Sigmoid colon (tissue), 7 donors: ENCODE data around the gene TNFRSF19. TPM values are rescaled to one million over a fixed set of nuclear protein-coding genes. Genes with fewer than 3 reads are reported as not detected.

ENCODE experiments used
- DNase-seq: peaks from one replicate; pipeline ENCODE4 v3.0.0-alpha.2; 2019
- H3K27ac ChIP-seq, 4 donors: fragments of 200-600 bp; sonication (generic); one replicate each; pipeline ENCODE4 v1.5.1; 2016 to 2019; ENCODE audit warnings: mild to moderate bottlenecking in 1 of 4
- H3K27me3 ChIP-seq, 3 donors: fragments of 200-600 bp; sonication (generic); one replicate each; pipeline ENCODE4 v1.5.1; 2019; ENCODE audit warnings: mild to moderate bottlenecking in 1 of 3
- H3K36me3 ChIP-seq, 4 donors: fragments of 200-600 bp; sonication (generic); one replicate each; pipeline ENCODE4 v1.5.1; 2016 to 2019
- H3K4me1 ChIP-seq, 4 donors: fragments of 200-600 bp; sonication (generic); one replicate each; pipeline ENCODE4 v1.5.1; 2017 to 2019
- H3K4me3 ChIP-seq, 4 donors: fragments of 200-600 bp; sonication (generic); one replicate each; pipeline ENCODE4 v1.5.1; 2017 to 2019; ENCODE audit warnings: mild to moderate bottlenecking in 2 of 4, moderate library complexity in 1 of 4
- H3K9me3 ChIP-seq, 4 donors: fragments of 200-600 bp in 3 of 4; sonication (generic) in 3 of 4; one replicate each; pipeline versions ENCODE4 v1.5.1 to v1.6.1; 2013 to 2019
- EP300 ChIP-seq, 4 donors: sonication (generic); formaldehyde crosslinking; IDR thresholded peaks; one replicate each; pipeline ENCODE4 v1.6.1; 2017; ENCODE audit warnings: antibody characterized with exemption in 4 of 4
- POLR2A ChIP-seq, 2 donors: fragments of 450-650 bp; IDR thresholded peaks; one replicate each; pipeline ENCODE4 v1.6.1; 2016; ENCODE audit warnings: antibody characterized with exemption in 2 of 2, mild to moderate bottlenecking in 2 of 2, moderate library complexity in 2 of 2
- POLR2AphosphoS5 ChIP-seq, 4 donors: sonication (generic); formaldehyde crosslinking; IDR thresholded peaks; one replicate each; pipeline ENCODE4 v1.6.1; 2017; ENCODE audit warnings: antibody characterized with exemption in 4 of 4
- WGBS, 2 donors: extraction: QIAGEN DNeasy Blood & Tissue Kit; methylation state at CpG; one replicate each; pipeline ENCODE4 v1.1.7; 2013; 5-methylcytosine and 5-hydroxymethylcytosine counted together
- intact Hi-C: fragments of 100-400 bp; cut with DNase I; formaldehyde crosslinking; loops from one replicate; pipeline ENCODE4 v1.15.1; 2023
- polyA plus RNA-seq, 3 donors: library from polyadenylated mRNA; stranded (reverse); fragments of 200-250 nt; gene quantifications; one replicate each; pipeline ENCODE4 v1.2.3, GENCODE V29; 2013
- total RNA-seq, 4 donors: library from RNA; depleted of rRNA; stranded (reverse); fragments of >200 nt; gene quantifications; one replicate each; pipeline ENCODE4 v1.1.0, GENCODE V29; 2016
- TF ChIP-seq, protein P1 (sequence below), 4 experiments: fragments of 450-650 bp in 3 of 4; fragments of 200-600 bp in 1 of 4; IDR thresholded peaks; one replicate each; pipeline ENCODE4 v1.5.1; 2016 to 2019; ENCODE audit warnings: antibody characterized with exemption in 4 of 4, mild to moderate bottlenecking in 3 of 4, moderate library complexity in 2 of 4
- donor health status: healthy with polysubstance abuse.
- donor health status: Bipolar disorder and iron deficiency.
- donor health status: healthy.

The TNFRSF19 gene
- total and polyA plus RNA-seq, 7 donors: 0.60 to 4.2 (median 2.2) TPM; not detected in 1

DNA sequence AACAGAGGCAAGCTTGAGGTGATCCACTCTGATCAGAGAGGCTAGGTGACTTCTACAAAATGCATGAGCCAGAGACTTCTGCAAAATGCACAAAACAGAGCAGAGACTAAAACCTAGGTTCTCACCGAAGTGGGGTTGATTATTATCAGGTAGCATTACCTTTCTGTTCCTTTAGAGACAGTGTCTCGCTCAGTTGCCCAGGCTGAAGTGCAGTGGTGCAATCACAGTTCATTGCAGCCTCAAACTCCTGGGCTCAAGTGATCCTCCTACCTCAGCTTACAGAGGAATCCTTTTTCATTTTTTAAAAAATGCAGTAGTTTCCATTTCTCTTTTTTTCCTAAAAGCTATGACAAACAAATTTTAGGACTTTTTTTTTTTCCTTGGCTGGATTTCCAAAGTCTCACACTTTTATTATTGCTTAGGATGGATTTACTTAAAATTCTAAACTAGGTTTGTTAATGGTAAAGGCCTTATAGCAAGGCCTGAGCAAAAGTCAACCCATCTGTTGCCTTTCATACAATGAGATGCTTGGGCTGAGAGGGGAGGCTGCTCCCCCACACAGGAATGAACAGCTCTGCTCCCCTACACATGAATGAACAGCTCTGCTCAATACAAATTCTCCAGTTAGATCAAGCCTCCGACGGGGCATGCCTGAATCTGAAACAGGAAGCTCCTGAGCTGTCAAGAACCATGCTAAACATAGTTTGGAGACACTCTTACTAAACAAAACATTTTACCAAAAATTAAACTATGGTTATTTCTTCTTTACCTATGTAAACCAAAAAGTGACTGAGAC is 18.8 kb upstream of the TNFRSF19 start:
- Histone ChIP-seq H3K4me3 (no peak overlapping the region), H3K27me3 (no peaks in the 10 kb centered on the region), H3K4me1 (peaks cover 0 to 18% (median 8%) of the 10 kb centered on the region in 4 donors), H3K9me3 (no peaks in the 10 kb centered on the region), H3K27ac (peak overlapping the region in 2 of 4 donors; percentile 7 to 15), H3K36me3 (no peaks in the 10 kb centered on the region)
- intact Hi-C loops: no loop called here
- WGBS, 2 donors: 70 to 77% methylated on average over 4 of the region's 4 CpGs
- TF ChIP-seq, protein P1, sequence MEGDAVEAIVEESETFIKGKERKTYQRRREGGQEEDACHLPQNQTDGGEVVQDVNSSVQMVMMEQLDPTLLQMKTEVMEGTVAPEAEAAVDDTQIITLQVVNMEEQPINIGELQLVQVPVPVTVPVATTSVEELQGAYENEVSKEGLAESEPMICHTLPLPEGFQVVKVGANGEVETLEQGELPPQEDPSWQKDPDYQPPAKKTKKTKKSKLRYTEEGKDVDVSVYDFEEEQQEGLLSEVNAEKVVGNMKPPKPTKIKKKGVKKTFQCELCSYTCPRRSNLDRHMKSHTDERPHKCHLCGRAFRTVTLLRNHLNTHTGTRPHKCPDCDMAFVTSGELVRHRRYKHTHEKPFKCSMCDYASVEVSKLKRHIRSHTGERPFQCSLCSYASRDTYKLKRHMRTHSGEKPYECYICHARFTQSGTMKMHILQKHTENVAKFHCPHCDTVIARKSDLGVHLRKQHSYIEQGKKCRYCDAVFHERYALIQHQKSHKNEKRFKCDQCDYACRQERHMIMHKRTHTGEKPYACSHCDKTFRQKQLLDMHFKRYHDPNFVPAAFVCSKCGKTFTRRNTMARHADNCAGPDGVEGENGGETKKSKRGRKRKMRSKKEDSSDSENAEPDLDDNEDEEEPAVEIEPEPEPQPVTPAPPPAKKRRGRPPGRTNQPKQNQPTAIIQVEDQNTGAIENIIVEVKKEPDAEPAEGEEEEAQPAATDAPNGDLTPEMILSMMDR (IDR thresholded peaks at IDR 0.05): no peak
- TF ChIP-seq POLR2A (IDR thresholded peaks at IDR 0.05): no peak
- no peak for TF ChIP-seq POLR2AphosphoS5 (IDR thresholded peaks at IDR 0.05)
- TF ChIP-seq EP300 (IDR thresholded peaks at IDR 0.05): no peak
- DNase-seq: no peak

GRCh38 chr13:23552171-23552570 is 18.0 kb upstream of the TNFRSF19 start:
- WGBS, 2 donors: 22 to 59% methylated on average over 1 of the region's 1 CpG
- H3K9me3 ChIP-seq: no peaks in the 10 kb centered on the region
- no peaks in the 10 kb centered on the region for H3K27me3 ChIP-seq
- TF ChIP-seq EP300 (IDR thresholded peaks at IDR 0.05) (no peak), POLR2AphosphoS5 (IDR thresholded peaks at IDR 0.05) (no peak), POLR2A (IDR thresholded peaks at IDR 0.05) (no peak)
- TF ChIP-seq, protein P1 (IDR thresholded peaks at IDR 0.05): no peak
- no peak overlapping the region for H3K4me3 ChIP-seq
- DNase-seq: no peak
- H3K36me3 ChIP-seq: no peaks in the 10 kb centered on the region
- H3K27ac ChIP-seq: no peak overlapping the region
- peaks cover 0 to 12% (median 6%) of the 10 kb centered on the region in 4 donors for H3K4me1 ChIP-seq
- intact Hi-C loops: no loop called here

- Histone ChIP-seq H3K36me3 (no peaks in the 10 kb centered on the region), H3K9me3 (no peaks in the 10 kb centered on the region), H3K27me3 (no peaks in the 10 kb centered on the region), H3K4me1 (peaks cover 0 to 12% (median 1%) of the 10 kb centered on the region in 4 donors), H3K27ac (no peak overlapping the region), H3K4me3 (no peak overlapping the region)
- WGBS, 2 donors: 86 to 96% methylated on average over 2 of the region's 2 CpGs
- no peak for TF ChIP-seq POLR2A (IDR thresholded peaks at IDR 0.05)
- no peak for TF ChIP-seq EP300 (IDR thresholded peaks at IDR 0.05)
- TF ChIP-seq POLR2AphosphoS5 (IDR thresholded peaks at IDR 0.05): no peak
- TF ChIP-seq, protein P1 (IDR thresholded peaks at IDR 0.05): no peak
- no peak for DNase-seq
- intact Hi-C loops: no loop called here
Measured at GRCh38 chr13:23552661-23553060, 17.6 kb upstream of the TNFRSF19 start.

GRCh38 chr13:23554000-23554399 is 16.2 kb upstream of the TNFRSF19 start:
- Histone ChIP-seq H3K4me3 (no peak overlapping the region), H3K27ac (no peak overlapping the region), H3K27me3 (no peaks in the 10 kb centered on the region), H3K9me3 (no peaks in the 10 kb centered on the region), H3K36me3 (no peaks in the 10 kb centered on the region), H3K4me1 (peaks cover 0 to 17% (median 5%) of the 10 kb centered on the region in 4 donors)
- intact Hi-C loops: no loop called here
- DNase-seq: no peak
- TF ChIP-seq POLR2A (IDR thresholded peaks at IDR 0.05): no peak
- no peak for TF ChIP-seq POLR2AphosphoS5 (IDR thresholded peaks at IDR 0.05)
- TF ChIP-seq, protein P1 (IDR thresholded peaks at IDR 0.05): no peak
- TF ChIP-seq EP300 (IDR thresholded peaks at IDR 0.05): no peak
- WGBS, 2 donors: 74 to 85% methylated on average over 3 of the region's 3 CpGs
